SU-DHL-6 (cell line): Measurements from ENCODE around the gene PGC.
A peak's percentile ranks its signal among the peaks of the same experiment; 100 is the strongest.

Experiments
- H2AFZ ChIP-seq: fragments of 200-600 bp; sonication (generic); 2 replicates; pipeline ENCODE4 v1.6.1; 2014; ENCODE audit warnings: low read depth, mild to moderate bottlenecking, moderate library complexity, mixed read lengths, antibody characterized with exemption, low read length; ENCODE audit not compliant: severe bottlenecking
- H3F3A ChIP-seq: fragments of 200-600 bp; shearing (Covaris generic); 2 replicates; pipeline ENCODE4 v1.6.0; 2016; ENCODE audit warnings: antibody characterized with exemption, mild to moderate bottlenecking; ENCODE audit not compliant: insufficient read depth
- H3K27ac ChIP-seq: fragments of 200-600 bp; sonication (generic); 2 replicates; pipeline ENCODE4 v1.5.1; 2016; ENCODE audit warnings: low read depth, mild to moderate bottlenecking, low read length, moderate library complexity, mixed read lengths
- H3K27me3 ChIP-seq: fragments of 200-600 bp; sonication (generic), shearing (Covaris generic); 2 replicates; pipeline ENCODE4 v1.6.0; 2014; ENCODE audit warnings: mild to moderate bottlenecking, low read length
- H3K36me3 ChIP-seq: fragments of 200-600 bp; sonication (generic); 2 replicates; pipeline ENCODE4 v1.6.1; 2014; ENCODE audit warnings: mild to moderate bottlenecking, low read length, mixed read lengths
- H3K4me2 ChIP-seq: fragments of 300-600, 200-600 bp; shearing (Covaris generic), sonication (generic); 2 replicates; pipeline ENCODE4 v1.6.0; 2014; ENCODE audit warnings: low read length, low read depth, mild to moderate bottlenecking; ENCODE audit not compliant: poor library complexity, severe bottlenecking
- H3K4me3 ChIP-seq: fragments of 200-600 bp; sonication (generic); 2 replicates; pipeline ENCODE4 v1.5.1; 2014; ENCODE audit warnings: antibody characterized with exemption, low read length, mild to moderate bottlenecking, mixed read lengths; ENCODE audit not compliant: insufficient read depth, poor library complexity, severe bottlenecking
- H3K79me2 ChIP-seq: fragments of 200-600 bp; sonication (generic); 2 replicates; pipeline ENCODE4 v1.6.1; 2014; ENCODE audit warnings: mild to moderate bottlenecking, low read length, moderate library complexity; ENCODE audit not compliant: insufficient read depth
- H3K9ac ChIP-seq: fragments of 200-600 bp; sonication (generic); 2 replicates; pipeline ENCODE4 v1.7.0; 2014; ENCODE audit warnings: mild to moderate bottlenecking, low read length
- H3K9me2 ChIP-seq: fragments of 200-600 bp; sonication (generic); replicated peaks from 2 replicates; pipeline ENCODE4 v1.6.1; 2014; ENCODE audit warnings: low read length; ENCODE audit not compliant: insufficient read depth
- H3K9me3 ChIP-seq: fragments of 200-600 bp; sonication (generic); 2 replicates; pipeline ENCODE4 v1.6.1; 2014; ENCODE audit warnings: low read length, mixed read lengths; ENCODE audit not compliant: insufficient read depth
- H4K20me1 ChIP-seq: fragments of 200-600 bp; sonication (generic); 2 replicates; pipeline ENCODE4 v1.6.1; 2014; ENCODE audit warnings: low read depth, mild to moderate bottlenecking, antibody characterized with exemption, low read length, moderate library complexity, mixed read lengths
- EZH2phosphoT487 ChIP-seq: fragments of 200-600 bp; sonication (generic), shearing (Covaris generic); conservative IDR thresholded peaks from 2 replicates; pipeline ENCODE4 v1.6.1; 2018; ENCODE audit warnings: mild to moderate bottlenecking, antibody characterized with exemption, low read length, moderate library complexity, mixed read lengths
- TF ChIP-seq, protein P1 (sequence below): fragments of 200-600 bp; sonication (generic); IDR thresholded peaks from one replicate; pipeline ENCODE4 v1.5.1; 2017; ENCODE audit warnings: antibody characterized with exemption, mild to moderate bottlenecking, low read length, moderate library complexity; ENCODE audit not compliant: insufficient read depth, poor library complexity, severe bottlenecking

The PGC gene

DNA sequence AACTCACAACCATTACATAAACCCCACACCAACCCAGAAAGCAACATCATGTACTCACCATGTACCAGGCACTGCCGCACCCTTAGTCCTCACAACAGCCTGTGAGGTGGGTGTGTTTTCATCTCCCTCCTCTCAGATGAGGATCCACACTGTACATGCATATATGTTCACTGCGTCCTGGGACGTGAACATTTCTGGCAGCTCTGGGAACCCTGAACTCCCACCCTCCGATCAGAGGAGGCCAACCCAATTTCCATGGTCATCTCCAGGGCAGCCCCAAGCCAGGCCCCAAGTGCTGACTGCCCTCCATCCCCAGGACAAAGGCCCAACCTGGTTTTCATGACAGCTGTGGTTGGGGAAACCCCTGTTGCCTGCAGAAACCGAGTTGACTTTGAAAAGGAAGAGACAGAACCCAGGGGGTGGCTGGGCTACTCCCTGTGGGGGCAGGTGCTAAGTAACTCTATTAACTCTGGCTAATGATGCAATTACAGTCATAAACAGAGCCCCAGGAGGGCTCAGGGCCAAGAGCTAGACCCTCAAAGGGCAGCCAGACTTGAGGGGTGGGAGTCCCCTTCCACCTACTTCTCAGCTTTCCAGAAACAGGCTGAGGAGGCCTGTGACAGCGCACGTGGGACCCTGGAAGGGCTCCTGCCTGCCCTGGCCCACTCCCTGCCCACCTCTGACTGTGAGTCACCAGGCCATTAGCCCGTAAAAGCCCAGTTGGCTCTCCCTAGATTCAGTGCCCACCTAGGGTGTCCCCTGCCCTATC is 14.4 kb downstream of the PGC start:
- Histone ChIP-seq H3K4me3 (peak overlapping the region; percentile 63), H3K27ac (peak overlapping the region; percentile 93)

DNA sequence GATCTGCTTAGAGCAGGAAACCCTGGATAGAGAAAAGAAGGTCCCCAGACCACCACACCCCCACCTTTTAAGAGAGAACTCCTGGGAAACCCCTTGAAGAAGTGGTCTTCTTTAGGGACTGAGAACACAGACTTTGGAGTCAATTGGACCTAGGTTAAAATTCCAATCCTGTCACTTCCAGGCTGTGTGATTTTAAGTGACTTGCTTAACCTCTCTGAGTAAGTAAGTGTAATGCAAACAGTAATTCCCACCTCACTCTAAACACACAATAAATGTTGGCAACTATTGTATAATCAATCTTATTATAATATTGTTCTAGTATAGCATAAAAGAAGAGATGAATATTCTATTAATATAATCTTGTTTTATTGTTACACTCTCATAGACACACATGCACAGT is 15.0 kb downstream of the PGC start:
- peak overlapping the region; percentile 63 for H3K4me3 ChIP-seq
- H2AFZ ChIP-seq, result no peak overlapping the region
- H3K4me2 ChIP-seq, result peak overlapping the region; percentile 74
- H3K79me2 ChIP-seq, result peaks cover 64% of the 10 kb centered on the region
- no peaks in the 10 kb centered on the region for H3K9me3 ChIP-seq
- no peaks in the 10 kb centered on the region for H3K27me3 ChIP-seq
- peak overlapping the region; percentile 78 for H3K9ac ChIP-seq
- peaks cover 28% of the 10 kb centered on the region for H3F3A ChIP-seq
- no peaks in the 10 kb centered on the region for H3K9me2 ChIP-seq
- TF ChIP-seq, protein P1, sequence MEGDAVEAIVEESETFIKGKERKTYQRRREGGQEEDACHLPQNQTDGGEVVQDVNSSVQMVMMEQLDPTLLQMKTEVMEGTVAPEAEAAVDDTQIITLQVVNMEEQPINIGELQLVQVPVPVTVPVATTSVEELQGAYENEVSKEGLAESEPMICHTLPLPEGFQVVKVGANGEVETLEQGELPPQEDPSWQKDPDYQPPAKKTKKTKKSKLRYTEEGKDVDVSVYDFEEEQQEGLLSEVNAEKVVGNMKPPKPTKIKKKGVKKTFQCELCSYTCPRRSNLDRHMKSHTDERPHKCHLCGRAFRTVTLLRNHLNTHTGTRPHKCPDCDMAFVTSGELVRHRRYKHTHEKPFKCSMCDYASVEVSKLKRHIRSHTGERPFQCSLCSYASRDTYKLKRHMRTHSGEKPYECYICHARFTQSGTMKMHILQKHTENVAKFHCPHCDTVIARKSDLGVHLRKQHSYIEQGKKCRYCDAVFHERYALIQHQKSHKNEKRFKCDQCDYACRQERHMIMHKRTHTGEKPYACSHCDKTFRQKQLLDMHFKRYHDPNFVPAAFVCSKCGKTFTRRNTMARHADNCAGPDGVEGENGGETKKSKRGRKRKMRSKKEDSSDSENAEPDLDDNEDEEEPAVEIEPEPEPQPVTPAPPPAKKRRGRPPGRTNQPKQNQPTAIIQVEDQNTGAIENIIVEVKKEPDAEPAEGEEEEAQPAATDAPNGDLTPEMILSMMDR, result no peak
- no peak for TF ChIP-seq EZH2phosphoT487
- peak overlapping the region; percentile 93 for H3K27ac ChIP-seq
- H3K36me3 ChIP-seq, result no peaks in the 10 kb centered on the region
- no peaks in the 10 kb centered on the region for H4K20me1 ChIP-seq

More for the DNA sequence above, 14.4 kb downstream of the PGC start:
- H3K9me2 ChIP-seq, result no peaks in the 10 kb centered on the region
- H3K79me2 ChIP-seq, result peaks cover 58% of the 10 kb centered on the region
- no peaks in the 10 kb centered on the region for H4K20me1 ChIP-seq
- peak overlapping the region; percentile 74 for H3K4me2 ChIP-seq
- TF ChIP-seq, protein P1, result no peak
- no peak for TF ChIP-seq EZH2phosphoT487
- no peaks in the 10 kb centered on the region for H3K36me3 ChIP-seq
- H2AFZ ChIP-seq, result no peak overlapping the region
- no peaks in the 10 kb centered on the region for H3K27me3 ChIP-seq
- H3K9me3 ChIP-seq, result no peaks in the 10 kb centered on the region
- peak overlapping the region; percentile 78 for H3K9ac ChIP-seq
- H3F3A ChIP-seq, result peaks cover 28% of the 10 kb centered on the region

DNA sequence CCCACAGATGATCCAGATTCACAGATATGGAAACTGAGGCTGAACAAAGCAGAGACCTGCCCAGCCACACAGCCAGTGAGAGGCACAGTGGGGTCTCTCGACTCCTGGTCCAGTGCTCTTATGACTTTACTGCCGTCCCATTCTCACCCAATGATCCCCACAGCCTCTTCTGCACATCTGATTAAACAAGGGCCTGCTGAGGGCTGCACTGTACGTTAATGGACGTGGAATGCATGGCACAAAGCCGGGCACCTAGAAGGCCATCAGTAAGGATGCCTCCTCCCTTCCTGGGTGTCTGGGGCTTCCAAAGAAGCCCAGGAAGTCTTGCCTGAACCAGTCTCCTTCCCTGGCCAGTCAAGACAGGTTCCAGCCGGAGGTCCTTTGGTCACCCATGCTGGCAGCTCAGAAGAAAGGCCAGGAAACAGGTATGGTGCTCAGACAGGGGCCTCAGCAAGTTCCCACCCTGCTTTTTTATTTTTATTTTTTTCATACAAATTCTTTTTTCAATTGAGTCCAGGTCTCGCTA is 15.6 kb downstream of the PGC start:
- Histone ChIP-seq H3F3A (peaks cover 28% of the 10 kb centered on the region), H3K9me3 (no peaks in the 10 kb centered on the region), H3K9ac (peak overlapping the region; percentile 78), H2AFZ (no peak overlapping the region), H3K9me2 (no peaks in the 10 kb centered on the region), H3K79me2 (peaks cover 70% of the 10 kb centered on the region), H3K4me2 (peak overlapping the region; percentile 74), H3K4me3 (peak overlapping the region; percentile 63), H3K36me3 (no peaks in the 10 kb centered on the region), H3K27ac (peak overlapping the region; percentile 93), H4K20me1 (no peaks in the 10 kb centered on the region), H3K27me3 (no peaks in the 10 kb centered on the region)
- no peak for TF ChIP-seq EZH2phosphoT487
- TF ChIP-seq, protein P1, result no peak
